Measurements from ENCODE around the gene NDUFA11.

NDUFA11 gene

DNA sequence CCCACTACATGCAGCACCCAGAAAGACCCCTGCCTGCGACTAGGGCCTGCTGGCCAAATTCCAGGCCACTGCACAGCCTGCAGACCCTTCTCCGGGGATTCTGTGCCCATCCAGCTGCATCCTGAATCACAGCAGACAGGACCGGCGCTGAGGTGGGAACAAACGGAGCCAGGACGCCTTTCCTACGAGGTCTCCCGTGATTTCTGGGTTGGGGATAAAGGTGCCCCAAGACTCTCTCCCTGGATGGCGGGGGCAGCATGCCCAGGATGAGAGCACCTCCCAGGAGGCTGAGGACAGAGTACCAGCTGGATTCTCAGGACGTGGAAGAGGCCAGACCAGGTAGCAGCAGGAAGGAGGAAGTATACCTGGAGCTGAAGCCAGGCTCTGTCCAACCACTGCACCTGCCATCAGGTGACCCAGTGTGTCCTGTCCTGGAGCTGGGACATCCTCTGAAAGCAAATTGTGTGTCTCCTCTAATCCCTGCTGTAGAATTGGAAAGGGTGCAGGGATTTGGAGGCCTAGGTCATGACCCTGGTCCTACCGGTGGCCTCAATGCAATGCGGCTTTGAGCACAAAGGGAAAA is 29.9 kb downstream of the NDUFA11 start:
- ATAC-seq (ENCODE audit: insufficient read depth, low read depth) (no peak), DNase-seq (no peak)
- Histone ChIP-seq H3K9me3 (ENCODE audit: insufficient read depth, low read length, severe bottlenecking) (no peaks in the 10 kb centered on the region), H2AFZ (ENCODE audit: low read depth, low read length) (no peak overlapping the region), H3K4me1 (ENCODE audit: insufficient read depth, low read length) (no peaks in the 10 kb centered on the region), H3K9ac (ENCODE audit: low read depth, low read length) (no peak overlapping the region), H3K79me2 (ENCODE audit: insufficient read depth, low read length) (no peaks in the 10 kb centered on the region), H3K4me2 (ENCODE audit: insufficient read depth, low read length) (no peak overlapping the region), H3K36me3 (ENCODE audit: insufficient read depth, low read length) (no peaks in the 10 kb centered on the region), H3K4me3 (ENCODE audit: low read depth in 1 of 2, low read length in 2 of 2) (no peak overlapping the region), H3K27ac (ENCODE audit: low read length) (no peak overlapping the region), H4K20me1 (ENCODE audit: insufficient read depth, low read length) (no peaks in the 10 kb centered on the region), H3K27me3 (ENCODE audit: insufficient read depth, low read length, poor library complexity) (no peaks in the 10 kb centered on the region)
- TF ChIP-seq EZH2 (IDR thresholded peaks at IDR 0.05; ENCODE audit: borderline replicate concordance, low read depth, low read length, severe bottlenecking): no peak
- TF ChIP-seq, protein P1, sequence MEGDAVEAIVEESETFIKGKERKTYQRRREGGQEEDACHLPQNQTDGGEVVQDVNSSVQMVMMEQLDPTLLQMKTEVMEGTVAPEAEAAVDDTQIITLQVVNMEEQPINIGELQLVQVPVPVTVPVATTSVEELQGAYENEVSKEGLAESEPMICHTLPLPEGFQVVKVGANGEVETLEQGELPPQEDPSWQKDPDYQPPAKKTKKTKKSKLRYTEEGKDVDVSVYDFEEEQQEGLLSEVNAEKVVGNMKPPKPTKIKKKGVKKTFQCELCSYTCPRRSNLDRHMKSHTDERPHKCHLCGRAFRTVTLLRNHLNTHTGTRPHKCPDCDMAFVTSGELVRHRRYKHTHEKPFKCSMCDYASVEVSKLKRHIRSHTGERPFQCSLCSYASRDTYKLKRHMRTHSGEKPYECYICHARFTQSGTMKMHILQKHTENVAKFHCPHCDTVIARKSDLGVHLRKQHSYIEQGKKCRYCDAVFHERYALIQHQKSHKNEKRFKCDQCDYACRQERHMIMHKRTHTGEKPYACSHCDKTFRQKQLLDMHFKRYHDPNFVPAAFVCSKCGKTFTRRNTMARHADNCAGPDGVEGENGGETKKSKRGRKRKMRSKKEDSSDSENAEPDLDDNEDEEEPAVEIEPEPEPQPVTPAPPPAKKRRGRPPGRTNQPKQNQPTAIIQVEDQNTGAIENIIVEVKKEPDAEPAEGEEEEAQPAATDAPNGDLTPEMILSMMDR (IDR thresholded peaks at IDR 0.05; ENCODE audit: borderline replicate concordance, extremely low read depth, low read length, poor library complexity, severe bottlenecking): no peak

DNA sequence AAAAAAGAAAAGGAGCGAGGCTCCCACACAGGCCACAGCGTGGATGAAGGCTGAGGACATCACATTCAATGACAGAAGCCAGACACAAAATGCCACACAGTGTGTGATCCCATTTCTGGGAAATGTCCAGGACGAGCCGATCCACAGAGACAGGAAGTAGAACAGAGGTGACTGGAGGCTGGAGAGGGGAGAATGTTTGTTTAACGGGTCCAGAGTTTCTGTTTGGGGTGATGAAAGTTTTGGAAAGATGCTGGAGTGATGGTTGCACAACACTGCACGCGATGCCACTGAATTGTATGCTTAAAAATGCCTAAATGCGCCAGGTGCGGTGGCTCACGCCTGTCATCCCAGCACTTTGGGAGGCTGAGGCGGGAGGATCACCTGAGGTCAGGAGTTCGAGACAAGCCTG is 32.6 kb downstream of the NDUFA11 start:
- DNase-seq (no peak), ATAC-seq (ENCODE audit: insufficient read depth, low read depth) (no peak)
- Histone ChIP-seq H3K9ac (ENCODE audit: low read depth, low read length) (no peak overlapping the region), H3K4me1 (ENCODE audit: insufficient read depth, low read length) (no peaks in the 10 kb centered on the region), H3K27me3 (ENCODE audit: insufficient read depth, low read length, poor library complexity) (no peaks in the 10 kb centered on the region), H4K20me1 (ENCODE audit: insufficient read depth, low read length) (no peaks in the 10 kb centered on the region), H3K4me3 (ENCODE audit: low read depth in 1 of 2, low read length in 2 of 2) (no peak overlapping the region), H3K9me3 (ENCODE audit: insufficient read depth, low read length, severe bottlenecking) (no peaks in the 10 kb centered on the region), H3K4me2 (ENCODE audit: insufficient read depth, low read length) (no peak overlapping the region), H3K79me2 (ENCODE audit: insufficient read depth, low read length) (no peaks in the 10 kb centered on the region), H3K36me3 (ENCODE audit: insufficient read depth, low read length) (no peaks in the 10 kb centered on the region), H2AFZ (ENCODE audit: low read depth, low read length) (no peak overlapping the region), H3K27ac (ENCODE audit: low read length) (no peak overlapping the region)
- TF ChIP-seq, protein P1 (IDR thresholded peaks at IDR 0.05; ENCODE audit: borderline replicate concordance, extremely low read depth, low read length, poor library complexity, severe bottlenecking): no peak
- TF ChIP-seq EZH2 (IDR thresholded peaks at IDR 0.05; ENCODE audit: borderline replicate concordance, low read depth, low read length, severe bottlenecking): no peak

DNA sequence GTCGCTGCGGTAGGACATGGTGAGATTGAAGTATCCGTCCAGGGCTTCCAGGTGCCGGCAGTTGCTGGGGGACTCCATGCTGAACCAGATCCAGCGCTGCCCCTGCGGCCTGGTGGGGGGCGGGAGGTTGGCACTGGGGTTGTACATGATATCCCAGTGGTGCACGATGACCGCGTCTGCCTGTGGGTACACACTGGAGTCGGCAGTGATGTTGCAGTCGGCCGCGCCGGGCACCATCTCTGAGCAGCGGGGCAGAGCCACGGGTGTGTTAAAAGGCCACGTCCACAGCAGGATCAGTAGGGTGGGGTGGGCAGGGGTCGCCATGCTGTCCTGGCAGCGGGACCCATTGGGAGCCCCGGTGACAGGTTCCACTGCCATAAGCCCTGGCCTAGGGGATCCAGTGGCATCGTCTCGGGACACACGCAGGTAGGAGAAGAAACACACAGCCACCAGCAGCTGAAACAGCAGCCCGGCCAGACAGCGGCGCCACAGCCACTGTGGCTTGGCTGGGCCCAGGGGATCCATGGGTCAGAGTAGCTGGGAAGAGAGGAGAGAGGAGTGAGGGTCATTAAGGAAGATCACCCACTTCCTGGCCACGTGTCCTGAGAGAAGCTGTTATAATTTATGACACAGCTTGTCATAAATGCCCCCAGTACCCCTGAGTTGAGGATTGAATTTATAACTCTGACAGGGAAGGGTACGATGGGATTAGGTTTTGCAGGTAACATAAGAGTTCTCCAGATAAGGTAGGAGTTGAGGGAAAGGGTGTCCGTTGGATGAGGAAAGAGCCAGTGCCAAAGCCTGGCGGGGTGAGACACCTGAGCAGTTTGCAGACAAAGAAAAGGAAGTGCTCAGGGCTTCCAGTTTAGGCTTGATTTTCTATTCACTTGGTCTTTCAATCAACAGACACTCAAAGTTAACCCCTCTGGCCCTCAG is 36.1 kb downstream of the NDUFA11 start:
- ATAC-seq (ENCODE audit: insufficient read depth, low read depth) (no peak), DNase-seq (no peak)
- Histone ChIP-seq H3K4me2 (ENCODE audit: insufficient read depth, low read length) (no peak overlapping the region), H3K27me3 (ENCODE audit: insufficient read depth, low read length, poor library complexity) (no peaks in the 10 kb centered on the region), H3K27ac (ENCODE audit: low read length) (no peak overlapping the region), H4K20me1 (ENCODE audit: insufficient read depth, low read length) (no peaks in the 10 kb centered on the region), H3K4me1 (ENCODE audit: insufficient read depth, low read length) (no peaks in the 10 kb centered on the region), H2AFZ (ENCODE audit: low read depth, low read length) (no peak overlapping the region), H3K9ac (ENCODE audit: low read depth, low read length) (no peak overlapping the region), H3K4me3 (ENCODE audit: low read depth in 1 of 2, low read length in 2 of 2) (no peak overlapping the region), H3K79me2 (ENCODE audit: insufficient read depth, low read length) (no peaks in the 10 kb centered on the region), H3K36me3 (ENCODE audit: insufficient read depth, low read length) (no peaks in the 10 kb centered on the region), H3K9me3 (ENCODE audit: insufficient read depth, low read length, severe bottlenecking) (no peaks in the 10 kb centered on the region)
- TF ChIP-seq, protein P1 (IDR thresholded peaks at IDR 0.05; ENCODE audit: borderline replicate concordance, extremely low read depth, low read length, poor library complexity, severe bottlenecking): no peak
- no peak for TF ChIP-seq EZH2 (IDR thresholded peaks at IDR 0.05; ENCODE audit: borderline replicate concordance, low read depth, low read length, severe bottlenecking)

Data from DND-41 (cell line).